H1 (cell line): ENCODE measurements around the gene TIMM10. TPM values are rescaled to one million over a fixed set of nuclear protein-coding genes. Genes with fewer than 3 reads are reported as not detected.

Experiments
- CTCF ChIA-PET: fragments of 300-600 bp; sonication (Branson Sonifier 250); formaldehyde crosslinking; loops from one replicate; lab custom pipeline; 2021; ENCODE audit not compliant: partially characterized antibody; lab: Charles Lee
- POLR2A ChIA-PET: fragments of 300-600 bp; sonication (Branson Sonifier 250); formaldehyde crosslinking; loops from one replicate; lab custom pipeline; 2021; ENCODE audit warnings: inconsistent platforms; ENCODE audit not compliant: partially characterized antibody; lab: Charles Lee
- DNase-seq, 2 experiments: peaks; one replicate each; pipeline versions ENCODE4 v3.0.0 to v3.0.0-alpha.2; 2010 to 2022; ENCODE audit warnings: low spot score in 2 of 2, low read depth in 1 of 2, mixed read lengths in 1 of 2
- FAIRE-seq: peaks from 2 replicates; lab custom pipeline; 2011; peaks lifted over from hg19 to GRCh38; lab: Jason Lieb, UNC
- H2AFZ ChIP-seq: 2 replicates; pipeline ENCODE4 v1.8.1; 2012; ENCODE audit warnings: low read length, inconsistent platforms
- H2AK5ac ChIP-seq: 2 replicates; pipeline ENCODE4 v1.6.1; 2013; ENCODE audit warnings: low read depth, low read length
- H2BK120ac ChIP-seq: replicated peaks from 2 replicates; pipeline ENCODE3; 2013; ENCODE audit warnings: low read depth, low read length, inconsistent platforms
- H2BK12ac ChIP-seq: 2 replicates; pipeline ENCODE4 v1.6.1; 2013; ENCODE audit warnings: low read depth, low read length
- H2BK15ac ChIP-seq: 2 replicates; pipeline ENCODE4 v1.6.1; 2013; ENCODE audit warnings: low read length
- H2BK20ac ChIP-seq: 2 replicates; pipeline ENCODE4 v1.6.1; 2013; ENCODE audit warnings: low read length
- H2BK5ac ChIP-seq: 2 replicates; pipeline ENCODE4 v1.6.1; 2013; ENCODE audit warnings: low read depth, low read length
- H3K14ac ChIP-seq: 2 replicates; pipeline ENCODE4 v1.6.1; 2013; ENCODE audit warnings: inconsistent platforms; ENCODE audit not compliant: insufficient read length
- H3K18ac ChIP-seq: 2 replicates; pipeline ENCODE4 v1.6.1; 2013; ENCODE audit warnings: low read length; ENCODE audit errors: extremely low read depth
- H3K23ac ChIP-seq: 2 replicates; pipeline ENCODE4 v1.6.1; 2013; ENCODE audit warnings: inconsistent platforms; ENCODE audit not compliant: insufficient read length
- H3K23me2 ChIP-seq: 2 replicates; pipeline ENCODE4 v1.6.1; 2013; ENCODE audit warnings: low read depth, low read length
- H3K27ac ChIP-seq: 2 replicates; pipeline ENCODE4 v1.6.1; 2011; ENCODE audit warnings: low read depth, low read length, inconsistent platforms
- H3K27me3 ChIP-seq, 4 experiments: replicated peaks in 1 of 4; 1 replicate in 1 of 4; 2 replicates in 3 of 4; pipeline versions ENCODE4 v1.6.1 to v1.8.1; 2011 to 2013; ENCODE audit warnings: low read length in 3 of 4, mild to moderate bottlenecking in 3 of 4, inconsistent platforms in 2 of 4, mixed read lengths in 2 of 4, moderate library complexity in 1 of 4; ENCODE audit not compliant: control insufficient read depth in 3 of 4, insufficient read depth in 3 of 4; ENCODE audit errors: extremely low read depth in 1 of 4
- H3K36me3 ChIP-seq, 4 experiments: 2 replicates each; pipeline versions ENCODE4 v1.6.1 to v1.8.1; 2011 to 2013; ENCODE audit warnings: mild to moderate bottlenecking in 4 of 4, low read length in 3 of 4, moderate library complexity in 2 of 4, control low read depth in 1 of 4, inconsistent platforms in 1 of 4; ENCODE audit not compliant: insufficient read depth in 4 of 4, control insufficient read depth in 2 of 4
- H3K4ac ChIP-seq: replicated peaks from 2 replicates; pipeline ENCODE3; 2013; ENCODE audit warnings: low read length, low read depth, mixed read lengths, inconsistent platforms; ENCODE audit not compliant: insufficient read length
- H3K4me1 ChIP-seq, 4 experiments: replicated peaks in 1 of 4; 1 replicate in 1 of 4; 2 replicates in 3 of 4; pipeline versions ENCODE4 v1.6.1 to v1.8.1; 2011 to 2013; ENCODE audit warnings: low read length in 3 of 4, inconsistent platforms in 2 of 4, mixed read lengths in 1 of 4; ENCODE audit not compliant: insufficient read depth in 4 of 4, control insufficient read depth in 3 of 4
- H3K4me2 ChIP-seq, 2 experiments: 2 replicates each; pipeline versions ENCODE4 v1.6.1 to v1.8.1; 2011 to 2013; ENCODE audit warnings: low read depth in 2 of 2, low read length in 2 of 2, control low read depth in 1 of 2, inconsistent platforms in 1 of 2, mild to moderate bottlenecking in 1 of 2; ENCODE audit not compliant: insufficient read depth in 1 of 2
- H3K4me3 ChIP-seq, 4 experiments: fragments of 200-600, 300-600 bp in 1 of 4; sonication (generic), shearing (Covaris generic), sonication (Bioruptor Twin) in 1 of 4; 2 replicates each; pipeline versions ENCODE4 v1.5.1 to v1.8.1; 2011 to 2016; ENCODE audit warnings: low read length in 4 of 4, low read depth in 3 of 4, control low read depth in 2 of 4, inconsistent platforms in 2 of 4, mild to moderate bottlenecking in 2 of 4, mixed read lengths in 1 of 4, moderate library complexity in 1 of 4; ENCODE audit not compliant: insufficient read depth in 2 of 4; ENCODE audit errors: extremely low read depth in 1 of 4
- H3K56ac ChIP-seq: replicated peaks from 2 replicates; pipeline ENCODE3; 2013; ENCODE audit warnings: low read depth, mild to moderate bottlenecking, mixed read lengths, low read length, inconsistent platforms; ENCODE audit not compliant: insufficient read length
- H3K79me1 ChIP-seq: 2 replicates; pipeline ENCODE4 v1.6.1; 2013; ENCODE audit warnings: low read depth, low read length, control low read depth
- H3K79me2 ChIP-seq, 2 experiments: 2 replicates each; pipeline versions ENCODE4 v1.6.1 to v1.8.1; 2012 to 2013; ENCODE audit warnings: low read length in 2 of 2, mild to moderate bottlenecking in 2 of 2, inconsistent platforms in 1 of 2; ENCODE audit not compliant: insufficient read depth in 2 of 2, control insufficient read depth in 1 of 2
- H3K9ac ChIP-seq, 4 experiments: replicated peaks in 1 of 4; 1 replicate in 1 of 4; 2 replicates in 3 of 4; pipeline versions ENCODE4 v1.6.1 to v1.8.1; 2011 to 2013; ENCODE audit warnings: low read depth in 3 of 4, low read length in 3 of 4, control low read depth in 2 of 4, mild to moderate bottlenecking in 2 of 4, moderate library complexity in 2 of 4, inconsistent platforms in 1 of 4; ENCODE audit errors: extremely low read depth in 1 of 4
- H3K9me3 ChIP-seq, 2 experiments: 2 replicates each; pipeline versions ENCODE4 v1.6.1 to v1.8.1; 2012 to 2013; ENCODE audit warnings: mild to moderate bottlenecking in 2 of 2, moderate library complexity in 2 of 2, control low read depth in 1 of 2, inconsistent platforms in 1 of 2, low read depth in 1 of 2, low read length in 1 of 2, mixed read lengths in 1 of 2; ENCODE audit not compliant: insufficient read depth in 2 of 2
- H4K20me1 ChIP-seq, 2 experiments: replicated peaks in 1 of 2; 2 replicates each; pipeline versions ENCODE3 to v1.8.1; 2011 to 2013; ENCODE audit warnings: inconsistent platforms in 2 of 2, low read length in 2 of 2, mild to moderate bottlenecking in 1 of 2; ENCODE audit not compliant: insufficient read depth in 2 of 2, control insufficient read depth in 1 of 2
- H4K5ac ChIP-seq: 2 replicates; pipeline ENCODE4 v1.6.1; 2013; ENCODE audit warnings: low read length, low read depth, mixed read lengths, inconsistent platforms; ENCODE audit not compliant: insufficient read length
- H4K8ac ChIP-seq: 2 replicates; pipeline ENCODE4 v1.8.0; 2013; ENCODE audit warnings: mild to moderate bottlenecking, moderate library complexity, low read length, inconsistent platforms; ENCODE audit not compliant: insufficient read depth; ENCODE audit errors: extremely low read depth
- H4K91ac ChIP-seq: replicated peaks from 2 replicates; pipeline ENCODE3; 2013; ENCODE audit warnings: low read length, mixed read lengths, inconsistent platforms; ENCODE audit not compliant: insufficient read length
- KDM1A ChIP-seq: fragments of 200-600, 300-600 bp; sonication (generic); IDR thresholded peaks from 2 replicates; pipeline ENCODE4 v1.7.1; 2016; ENCODE audit warnings: mild to moderate bottlenecking, low read length, borderline replicate concordance
- SP1 ChIP-seq: IDR thresholded peaks from 2 replicates; pipeline ENCODE4 v1.6.1; 2011; ENCODE audit warnings: low read depth, low read length
- WGBS, 2 experiments: shearing (Covaris generic) in 1 of 2; methylation state at CpG; one replicate each; pipeline versions ENCODE4 v1.1.6 to v1.1.7; 2013 to 2015; ENCODE audit warnings: low lambda C conversion rate in 2 of 2, mixed read lengths in 2 of 2, inconsistent platforms in 1 of 2, low coverage in 1 of 2, missing lambda C conversion rate in 1 of 2; ENCODE audit not compliant: insufficient replicate concordance in 2 of 2, insufficient coverage in 1 of 2, insufficient read length in 1 of 2; ENCODE audit errors: extremely low coverage in 1 of 2, missing lambda C conversion rate in 1 of 2; 5-methylcytosine and 5-hydroxymethylcytosine counted together
- polyA plus RNA-seq, 7 experiments: library from polyadenylated mRNA; depleted of rRNA in 3 of 7; stranded (reverse) in 5 of 7; unstranded in 2 of 7; fragments of >200 nt in 5 of 7; fragments of 200-250 nt in 2 of 7; gene quantifications; 1 replicate in 5 of 7; 2 replicates in 1 of 7; 4 replicates in 1 of 7; pipeline versions ENCODE4 v1.2.1 to v1.2.3, GENCODE V29; 2011 to 2013; ENCODE audit warnings: missing spikeins in 2 of 7, mixed read lengths in 2 of 7
- total RNA-seq: library from RNA; stranded (reverse); fragmentation: NEBNext Ultra II Directional; extraction: Animal tissue kit (Norgen Biotek cat#: 25700); gene quantifications from 2 replicates; pipeline ENCODE4 v1.2.1, GENCODE V29; 2021

The TIMM10 gene
- total and polyA plus RNA-seq, 2 of the 8 experiments (the other 6 are each of a cell fraction or from before 2014, with no cell fraction given), result 117 to 227 TPM

DNA sequence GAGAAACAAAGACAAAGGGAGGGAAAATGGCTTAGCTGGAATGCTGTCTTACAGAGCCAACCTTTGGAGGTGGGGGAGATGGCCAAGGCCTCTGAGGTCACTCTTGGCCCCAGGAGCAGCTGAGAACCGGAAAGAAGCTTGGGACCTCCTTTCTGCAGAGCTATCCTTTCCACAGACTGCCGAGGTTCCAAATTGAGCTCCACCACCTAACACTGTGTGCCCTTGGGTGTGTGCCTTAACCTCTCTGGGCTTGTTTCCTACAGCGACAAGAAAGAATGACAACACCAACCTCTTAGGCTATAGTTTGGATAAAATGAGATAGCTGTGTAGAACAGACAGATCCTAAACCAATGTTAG lies 47.0 kb downstream of the TIMM10 start:
- H3K4me2 ChIP-seq, result peak overlapping the region; percentile 83 to 86
- H3K18ac ChIP-seq, result 0 out of 2 replicates have a peak overlapping the region, but pooled peaks have one; percentile 66
- no peaks in the 10 kb centered on the region for H3K79me2 ChIP-seq
- peak overlapping the region; percentile 13; the same call in 1 of the 2 replicates for H2BK20ac ChIP-seq
- no peak for FAIRE-seq
- H3K27ac ChIP-seq, result no peak overlapping the region
- no peak overlapping the region; the same call in 1 of the 2 replicates for H2AK5ac ChIP-seq
- H4K8ac ChIP-seq, result no peak overlapping the region
- H4K91ac ChIP-seq, result peak overlapping the region; percentile 8
- H4K5ac ChIP-seq, result no peak overlapping the region
- no peak overlapping the region for H3K23ac ChIP-seq
- TF ChIP-seq KDM1A (peak; percentile 82; the same call in 1 of the 2 replicates), SP1 (no peak)
- TF ChIP-seq, all 59 proteins: peak for 1
- peaks cover 0 to 13% (median 10%) of the 10 kb centered on the region in 4 experiments; a peak in 5 of 7 replicates for H3K27me3 ChIP-seq
- H3K4me1 ChIP-seq, result peaks cover 2 to 19% (median 6%) of the 10 kb centered on the region in 4 experiments
- H2BK12ac ChIP-seq, result no peak overlapping the region
- H2BK15ac ChIP-seq, result peak overlapping the region; percentile 89
- DNase-seq, result no peak
- peaks cover 8% of the 10 kb centered on the region; the same call in 1 of the 2 replicates for H3K23me2 ChIP-seq
- H3K9me3 ChIP-seq, result no peaks in the 10 kb centered on the region
- 78% methylated on average over 3 of the region's 3 CpGs; no CpG with 5 or more reads in 1 of the 2 experiments for WGBS, 2 experiments
- peaks cover 0 to 9% (median 1%) of the 10 kb centered on the region in 4 experiments; a peak in 3 of 8 replicates for H3K36me3 ChIP-seq
- H3K4me3 ChIP-seq, result peak overlapping the region; percentile 44 to 78 (median 60); a peak in 5 of 8 replicates
- POLR2A ChIA-PET, result interaction anchor here (0.7 to 11.2 kb wide), 15 partner anchors 10 to 158 kb away, joined by 3 to 141 read pairs (median 5); partner anchors contain the start of genes RTN4RL2, SLC43A1 and TNKS1BP1
- H3K9ac ChIP-seq, result 0 out of 7 replicates have a peak overlapping the region, but pooled peaks of 1 of the 4 experiments have one; percentile 5
- H4K20me1 ChIP-seq, result peaks cover 0 to 1% of the 10 kb centered on the region in 2 experiments
- H2BK5ac ChIP-seq, result 0 out of 2 replicates have a peak overlapping the region, but pooled peaks have one; percentile 66
- H3K4ac ChIP-seq, result peak overlapping the region; percentile 4
- CTCF ChIA-PET, result interaction anchor here (0.6 to 33.7 kb wide), 24 partner anchors 10 to 226 kb away, joined by 3 to 1146 read pairs (median 4); partner anchors contain the start of genes RTN4RL2, SLC43A1, SMTNL1 and TIMM10
- no peak overlapping the region for H2BK120ac ChIP-seq
- H3K79me1 ChIP-seq, result no peaks in the 10 kb centered on the region
- H3K14ac ChIP-seq, result no peak overlapping the region
- H2AFZ ChIP-seq, result no peak overlapping the region
- no peak overlapping the region for H3K56ac ChIP-seq
